ENCODE results near the gene ILDR2.

Gene ILDR2

GRCh38 chr1:166907763-166908162 lies 67.6 kb downstream of the ILDR2 start:
- TF ChIP-seq CTCF (IDR thresholded peaks at IDR 0.05): no peak

GRCh38 chr1:166907051-166907450 lies 68.3 kb downstream of the ILDR2 start:
- TF ChIP-seq CTCF (IDR thresholded peaks at IDR 0.05): no peak

GRCh38 chr1:166906647-166907046 lies 68.7 kb downstream of the ILDR2 start:
- TF ChIP-seq CTCF (IDR thresholded peaks at IDR 0.05): no peak

GRCh38 chr1:166905900-166906299 lies 69.4 kb downstream of the ILDR2 start:
- TF ChIP-seq CTCF (IDR thresholded peaks at IDR 0.05): no peak

GRCh38 chr1:166905136-166905535 lies 70.2 kb downstream of the ILDR2 start:
- TF ChIP-seq CTCF (IDR thresholded peaks at IDR 0.05): no peak

- no peak for TF ChIP-seq CTCF (IDR thresholded peaks at IDR 0.05)
Observed at GRCh38 chr1:166903232-166903631, 72.1 kb downstream of the ILDR2 start.

- TF ChIP-seq CTCF (IDR thresholded peaks at IDR 0.05): no peak
Observed at GRCh38 chr1:166902279-166902678, 73.1 kb downstream of the ILDR2 start.

GRCh38 chr1:166900987-166901386 lies 74.4 kb downstream of the ILDR2 start:
- TF ChIP-seq CTCF (IDR thresholded peaks at IDR 0.05): no peak

All from LNCAP (cell line).